ENCODE results near the gene PTPRN2. TPM values are rescaled to one million over a fixed set of nuclear protein-coding genes. Genes with fewer than 3 reads are reported as not detected.
"Not testable (repeated sequence)": the region's sequence is repeated elsewhere in the genome, so short reads cannot be mapped to it uniquely, and the experiment has no call there.

PTPRN2 gene
- polyA plus RNA-seq, 1 of the 3 experiments (the other 2 are of a cell fraction), result 4.0 TPM

DNA sequence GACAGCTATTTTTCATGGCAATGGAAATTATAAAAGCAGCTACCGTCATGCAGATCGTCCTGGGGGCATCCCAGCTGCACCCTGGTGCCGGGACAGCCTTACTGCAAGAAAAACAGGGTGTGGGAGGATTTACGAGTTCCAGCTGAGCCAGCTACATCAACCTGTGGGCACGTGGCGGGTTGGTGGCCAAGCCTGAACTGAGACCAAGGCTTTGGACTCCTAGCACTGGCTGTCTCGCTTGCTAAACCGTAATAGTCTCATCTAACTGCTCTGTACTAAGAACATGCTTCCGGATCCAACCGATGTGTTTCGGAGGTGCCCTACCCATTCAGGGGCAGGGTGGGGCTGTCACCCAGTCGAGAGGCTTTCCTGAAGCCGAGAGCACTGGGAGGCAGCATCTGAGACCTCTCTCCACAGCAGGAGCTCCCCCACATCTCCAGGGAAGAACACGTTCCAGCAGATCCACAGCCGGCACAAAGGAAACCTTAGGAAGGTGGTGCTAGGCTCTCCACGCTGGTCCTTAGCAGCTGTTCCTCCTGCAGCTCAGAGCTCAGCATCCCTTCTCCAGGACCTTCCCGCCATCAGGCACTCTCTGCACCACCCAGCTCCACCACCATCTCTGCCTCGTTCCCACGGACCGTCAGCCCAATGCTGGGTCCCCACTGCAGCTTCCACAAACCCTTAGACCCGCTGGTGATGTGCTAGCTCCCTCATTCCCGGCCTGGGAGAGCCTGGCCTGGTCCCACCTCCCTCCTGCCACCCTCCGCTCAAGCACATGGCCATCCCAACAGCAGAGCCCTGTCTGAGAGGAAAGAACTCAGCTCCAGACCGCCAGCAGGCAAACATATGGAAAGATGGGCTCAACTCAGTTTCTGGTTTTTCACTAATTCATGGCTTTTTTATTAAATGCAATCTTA is 158.5 kb downstream of the PTPRN2 start (continued):
- TF ChIP-seq, protein P1, sequence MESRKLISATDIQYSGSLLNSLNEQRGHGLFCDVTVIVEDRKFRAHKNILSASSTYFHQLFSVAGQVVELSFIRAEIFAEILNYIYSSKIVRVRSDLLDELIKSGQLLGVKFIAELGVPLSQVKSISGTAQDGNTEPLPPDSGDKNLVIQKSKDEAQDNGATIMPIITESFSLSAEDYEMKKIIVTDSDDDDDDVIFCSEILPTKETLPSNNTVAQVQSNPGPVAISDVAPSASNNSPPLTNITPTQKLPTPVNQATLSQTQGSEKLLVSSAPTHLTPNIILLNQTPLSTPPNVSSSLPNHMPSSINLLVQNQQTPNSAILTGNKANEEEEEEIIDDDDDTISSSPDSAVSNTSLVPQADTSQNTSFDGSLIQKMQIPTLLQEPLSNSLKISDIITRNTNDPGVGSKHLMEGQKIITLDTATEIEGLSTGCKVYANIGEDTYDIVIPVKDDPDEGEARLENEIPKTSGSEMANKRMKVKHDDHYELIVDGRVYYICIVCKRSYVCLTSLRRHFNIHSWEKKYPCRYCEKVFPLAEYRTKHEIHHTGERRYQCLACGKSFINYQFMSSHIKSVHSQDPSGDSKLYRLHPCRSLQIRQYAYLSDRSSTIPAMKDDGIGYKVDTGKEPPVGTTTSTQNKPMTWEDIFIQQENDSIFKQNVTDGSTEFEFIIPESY (IDR thresholded peaks at IDR 0.05; ENCODE audit: borderline replicate concordance, low read depth), result no peak
- TF ChIP-seq, protein P2, sequence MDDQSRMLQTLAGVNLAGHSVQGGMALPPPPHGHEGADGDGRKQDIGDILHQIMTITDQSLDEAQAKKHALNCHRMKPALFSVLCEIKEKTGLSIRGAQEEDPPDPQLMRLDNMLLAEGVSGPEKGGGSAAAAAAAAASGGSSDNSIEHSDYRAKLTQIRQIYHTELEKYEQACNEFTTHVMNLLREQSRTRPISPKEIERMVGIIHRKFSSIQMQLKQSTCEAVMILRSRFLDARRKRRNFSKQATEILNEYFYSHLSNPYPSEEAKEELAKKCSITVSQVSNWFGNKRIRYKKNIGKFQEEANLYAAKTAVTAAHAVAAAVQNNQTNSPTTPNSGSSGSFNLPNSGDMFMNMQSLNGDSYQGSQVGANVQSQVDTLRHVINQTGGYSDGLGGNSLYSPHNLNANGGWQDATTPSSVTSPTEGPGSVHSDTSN (IDR thresholded peaks at IDR 0.05), result no peak
- TF ChIP-seq TCF12 (IDR thresholded peaks at IDR 0.05) (no peak), FOXM1 (IDR thresholded peaks at IDR 0.05; ENCODE audit: low read depth) (no peak), CHD2 (IDR thresholded peaks at IDR 0.05; ENCODE audit: low read length, partially characterized antibody) (peak; percentile 72), JUND (IDR thresholded peaks at IDR 0.05) (no peak), RCOR1 (IDR thresholded peaks at IDR 0.05; ENCODE audit: low read length) (peak; percentile 73; the same call in 1 of the 2 replicates), FOSL2 (IDR thresholded peaks at IDR 0.05; ENCODE audit: borderline replicate concordance, low read depth) (no peak)

DNA sequence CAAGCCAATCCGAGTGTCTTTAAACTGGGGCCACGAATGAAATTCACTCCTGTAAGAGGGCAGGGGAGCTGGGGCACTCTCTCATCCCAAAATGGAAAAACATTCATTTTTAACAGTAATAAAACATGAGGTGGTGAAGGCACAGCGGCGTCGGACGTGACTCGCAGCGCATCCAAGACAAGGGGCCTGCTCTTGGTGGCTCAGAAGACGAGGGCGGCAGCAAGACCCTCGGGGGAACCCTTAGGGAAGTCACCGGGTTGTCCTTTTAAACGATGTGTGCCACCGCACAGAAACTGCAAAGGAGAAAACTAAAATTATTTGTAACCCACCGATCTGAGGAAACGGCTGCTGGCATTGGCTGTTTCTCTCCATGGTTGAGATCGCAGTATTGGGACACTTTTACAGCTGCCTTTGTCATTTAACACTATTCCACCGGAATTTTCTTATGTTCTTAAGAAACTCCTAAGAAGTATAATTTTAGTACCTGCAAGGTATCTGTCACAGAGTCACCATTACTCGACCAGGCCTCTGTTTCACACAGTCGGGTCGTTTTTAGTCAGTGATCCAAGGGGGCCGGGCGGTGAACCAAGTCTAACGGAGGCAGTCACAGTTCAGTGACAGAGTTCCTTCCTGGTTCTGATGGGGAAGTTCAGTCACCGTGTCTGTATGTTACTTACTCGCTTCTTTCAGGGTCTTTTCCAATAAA is 159.3 kb downstream of the PTPRN2 start:
- Histone ChIP-seq H3K36me3 (replicated peaks in 1 of 2; ENCODE audit: control insufficient read depth in 1 of 2, insufficient read depth in 2 of 2, low read length in 1 of 2) (no peaks in the 10 kb centered on the region), H3K27ac (ENCODE audit: low read depth in 2 of 2, low read length in 1 of 2) (peak overlapping the region in 1 of 2 experiments; percentile 62; a peak in 1 of 4 replicates), H3K9ac (no peak overlapping the region), H3K79me2 (ENCODE audit: insufficient read depth) (no peaks in the 10 kb centered on the region), H2AFZ (ENCODE audit: low read depth) (no peak overlapping the region), H3K4me1 (ENCODE audit: control insufficient read depth in 1 of 2, insufficient read depth in 2 of 2, low read depth in 1 of 2, low read length in 1 of 2) (peaks cover 0 to 37% of the 10 kb centered on the region in 2 experiments; a peak in 1 of 4 replicates), H3K9me3 (no peaks in the 10 kb centered on the region), H3K4me3 (ENCODE audit: low read depth in 2 of 2, low read length in 1 of 2) (no peak overlapping the region), H3F3A (replicated peaks; ENCODE audit: insufficient read depth) (no peaks in the 10 kb centered on the region), H4K20me1 (ENCODE audit: insufficient read depth) (no peaks in the 10 kb centered on the region), H3K27me3 (ENCODE audit: insufficient read depth) (no peaks in the 10 kb centered on the region), H3K9me2 (no peaks in the 10 kb centered on the region), H3K4me2 (no peak overlapping the region)
- 64% methylated on average over 26 of the region's 26 CpGs for WGBS (ENCODE audit: low lambda C conversion rate)
- ChIA-PET CTCF (interaction anchor here (0.9 to 1.9 kb wide), 6 partner anchors 8 to 1030 kb away, joined by 3 to 5 read pairs (median 3); no protein-coding TSS in a partner anchor), POLR2A (no interaction called here)
- TF ChIP-seq GABPA (IDR thresholded peaks at IDR 0.05; ENCODE audit: low read depth), result no peak
- TF ChIP-seq NRF1 (IDR thresholded peaks at IDR 0.05; ENCODE audit: low read depth, low read length), result no peak
- no peak for TF ChIP-seq MEF2A (IDR thresholded peaks at IDR 0.05; ENCODE audit: borderline replicate concordance, low read depth)
- no peak for DNase-seq

DNA sequence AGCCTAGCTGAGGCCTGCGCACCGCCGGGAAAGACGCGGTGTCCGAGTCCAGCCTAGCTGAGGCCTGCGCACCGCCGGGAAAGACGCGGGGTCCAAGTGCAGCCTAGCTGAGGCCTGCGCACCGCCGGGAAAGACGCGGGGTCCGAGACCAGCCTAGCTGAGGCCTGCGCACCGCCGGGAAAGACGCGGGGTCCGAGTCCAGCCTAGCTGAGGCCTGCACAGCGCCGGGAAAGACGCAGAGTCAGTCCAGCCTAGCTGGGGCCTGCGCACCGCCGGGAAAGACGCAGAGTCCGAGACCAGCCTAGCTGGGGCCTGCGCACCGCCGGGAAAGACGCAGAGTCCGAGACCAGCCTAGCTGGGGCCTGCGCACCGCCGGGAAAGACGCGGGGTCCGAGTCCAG is 161.9 kb downstream of the PTPRN2 start:
- H2AFZ ChIP-seq (ENCODE audit: low read depth); POLR2A ChIA-PET; CTCF ChIA-PET; H3K4me3 ChIP-seq (ENCODE audit: low read depth in 2 of 2, low read length in 1 of 2); H3K4me2 ChIP-seq; H3K9me2 ChIP-seq; H3F3A ChIP-seq (replicated peaks; ENCODE audit: insufficient read depth); DNase-seq; H3K79me2 ChIP-seq (ENCODE audit: insufficient read depth); H4K20me1 ChIP-seq (ENCODE audit: insufficient read depth); H3K27me3 ChIP-seq (ENCODE audit: insufficient read depth); H3K36me3 ChIP-seq (replicated peaks in 1 of 2; ENCODE audit: control insufficient read depth in 1 of 2, insufficient read depth in 2 of 2, low read length in 1 of 2); H3K27ac ChIP-seq (ENCODE audit: low read depth in 2 of 2, low read length in 1 of 2); H3K9ac ChIP-seq; H3K9me3 ChIP-seq: not testable (repeated sequence)
- WGBS (ENCODE audit: low lambda C conversion rate), result 89% methylated on average over 32 of the region's 42 CpGs
- H3K4me1 ChIP-seq (ENCODE audit: control insufficient read depth in 1 of 2, insufficient read depth in 2 of 2, low read depth in 1 of 2, low read length in 1 of 2), result peaks cover 0 to 38% of the 10 kb centered on the region in 2 experiments; a peak in 2 of 4 replicates
